Subcutaneous abdominal adipose tissue (tissue), 5 donors: ENCODE data around the gene RETREG3.
A peak's percentile ranks its signal among the peaks of the same experiment; 100 is the strongest.

Source experiments
- H3K27ac ChIP-seq: one replicate; pipeline ENCODE4 v1.7.0; 2013; ENCODE audit warnings: low read depth, mild to moderate bottlenecking, inconsistent platforms, low read length, moderate library complexity
- H3K27me3 ChIP-seq, 5 donors: one replicate each; pipeline ENCODE4 v1.7.0; 2013; ENCODE audit warnings: low read length in 5 of 5, inconsistent platforms in 1 of 5; ENCODE audit not compliant: control insufficient read depth in 5 of 5, insufficient read depth in 4 of 5
- H3K36me3 ChIP-seq, 5 donors: one replicate each; pipeline ENCODE4 v1.7.0; 2013; ENCODE audit warnings: low read length in 5 of 5; ENCODE audit not compliant: control insufficient read depth in 5 of 5, insufficient read depth in 5 of 5
- H3K4me1 ChIP-seq, 5 donors: one replicate each; pipeline ENCODE4 v1.7.0; 2013; ENCODE audit warnings: low read length in 5 of 5, mild to moderate bottlenecking in 3 of 5, moderate library complexity in 1 of 5; ENCODE audit not compliant: control insufficient read depth in 5 of 5, insufficient read depth in 5 of 5
- H3K4me3 ChIP-seq, 5 donors: one replicate each; pipeline ENCODE4 v1.7.0; 2013; ENCODE audit warnings: low read length in 5 of 5, low read depth in 1 of 5
- H3K9ac ChIP-seq, 5 donors: one replicate each; pipeline ENCODE4 v1.7.0; 2013; ENCODE audit warnings: low read length in 5 of 5, mild to moderate bottlenecking in 4 of 5, moderate library complexity in 3 of 5
- H3K9me3 ChIP-seq, 5 donors: one replicate each; pipeline ENCODE4 v1.7.0; 2013; ENCODE audit warnings: low read length in 5 of 5; ENCODE audit not compliant: control insufficient read depth in 5 of 5
- donor health status: healthy.
- donor health status: healthy.
- donor health status: healthy.
- donor health status: healthy.
- donor health status: healthy.

RETREG3 gene

DNA sequence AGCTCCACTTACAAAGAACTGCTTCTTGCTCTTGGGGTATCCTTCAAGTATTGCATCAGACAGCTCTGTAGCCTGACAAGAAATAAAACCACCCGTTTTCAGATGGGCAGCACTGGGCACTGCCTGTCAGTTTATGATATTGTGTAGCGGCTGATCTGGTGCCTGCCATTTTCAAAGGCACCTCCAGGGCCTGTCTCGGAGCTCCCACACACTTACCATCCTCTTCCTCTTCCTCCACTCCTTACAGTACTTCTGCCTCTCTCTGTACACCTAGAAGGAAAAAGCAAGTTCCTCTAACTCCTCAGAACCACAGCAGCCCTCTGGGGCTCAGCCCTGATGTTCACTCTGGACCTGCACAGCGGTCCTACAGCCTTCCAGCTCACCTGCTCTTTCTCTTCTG, 36.1 kb downstream of the RETREG3 start:
- H3K4me3 ChIP-seq, result no peak overlapping the region
- H3K36me3 ChIP-seq, result peaks cover 6 to 74% (median 61%) of the 10 kb centered on the region in 5 donors
- no peak overlapping the region for H3K27ac ChIP-seq
- peak overlapping the region in 1 of 5 donors; percentile 8 for H3K9ac ChIP-seq
- no peaks in the 10 kb centered on the region for H3K27me3 ChIP-seq
- H3K4me1 ChIP-seq, result peaks cover 13 to 47% (median 40%) of the 10 kb centered on the region in 5 donors
- no peaks in the 10 kb centered on the region for H3K9me3 ChIP-seq

- H3K4me1 ChIP-seq, result peaks cover 11 to 45% (median 37%) of the 10 kb centered on the region in 5 donors
- H3K27ac ChIP-seq, result peak overlapping the region; percentile 67
- H3K9ac ChIP-seq, result peak overlapping the region in 2 of 5 donors; percentile 17 to 29
- peaks cover 6 to 74% (median 61%) of the 10 kb centered on the region in 5 donors for H3K36me3 ChIP-seq
- H3K4me3 ChIP-seq, result no peak overlapping the region
- no peaks in the 10 kb centered on the region for H3K9me3 ChIP-seq
- no peaks in the 10 kb centered on the region for H3K27me3 ChIP-seq
Measured at GRCh38 chr17:42571435-42572225, 37.5 kb downstream of the RETREG3 start.

DNA sequence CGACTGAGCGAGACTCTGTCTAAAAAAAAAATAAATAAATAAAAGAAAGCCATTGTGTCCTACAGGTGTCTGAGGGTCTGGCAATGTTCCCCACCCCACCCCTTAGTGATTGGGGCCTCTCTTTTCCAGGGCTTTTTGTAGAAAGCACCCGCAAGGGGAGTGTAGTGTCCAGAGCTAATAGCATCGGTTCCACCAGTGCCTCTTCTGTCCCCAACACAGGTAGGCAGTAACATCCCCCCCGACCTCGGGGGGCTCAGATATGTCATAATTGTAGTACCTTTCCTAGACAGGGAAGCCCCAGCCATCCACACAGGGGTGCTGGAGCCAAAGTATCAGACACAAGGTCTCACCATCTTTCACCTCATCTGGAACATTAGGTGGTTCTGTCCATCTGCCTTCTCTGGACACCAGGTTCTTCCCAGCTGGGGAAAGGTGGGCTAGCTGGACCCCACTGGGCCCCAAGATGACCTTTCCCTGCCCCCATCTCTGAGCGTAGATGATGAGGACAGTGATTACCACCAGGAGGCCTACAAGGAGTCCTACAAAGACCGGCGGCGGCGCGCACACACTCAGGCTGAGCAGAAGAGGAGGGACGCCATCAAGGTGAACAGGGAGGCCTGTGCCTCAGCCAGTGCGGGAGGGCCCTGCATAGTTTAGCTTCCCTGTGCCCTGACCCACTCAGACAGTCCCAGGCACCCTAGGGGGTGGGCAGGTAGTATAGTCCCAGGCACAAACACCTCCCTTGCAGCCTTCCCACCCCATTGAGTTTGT, 40.6 kb downstream of the RETREG3 start:
- H3K9me3 ChIP-seq, result no peaks in the 10 kb centered on the region
- H3K27me3 ChIP-seq, result no peaks in the 10 kb centered on the region
- H3K27ac ChIP-seq, result peak overlapping the region; percentile 26
- peaks cover 14 to 65% (median 54%) of the 10 kb centered on the region in 5 donors for H3K4me1 ChIP-seq
- peak overlapping the region in 2 of 5 donors; percentile 31 to 58 for H3K9ac ChIP-seq
- H3K36me3 ChIP-seq, result peaks cover 0 to 76% (median 64%) of the 10 kb centered on the region in 5 donors
- H3K4me3 ChIP-seq, result no peak overlapping the region

GRCh38 chr17:42566883-42567573, 42.1 kb downstream of the RETREG3 start, which contains the start of gene MLX:
Gene MLX (plus strand): TSS chr17:42567100. CDS start chr17:42567125, 25 bp downstream.
- Histone ChIP-seq H3K4me3 (peak within 1 kb of the TSS; percentile 81 to 90 (median 83)), H3K9ac (peak within 1 kb of the TSS; percentile 76 to 94 (median 89)), H3K27me3 (no peaks in the 10 kb centered on the region), H3K27ac (peak within 1 kb of the TSS; percentile 91), H3K4me1 (peaks cover 19 to 76% (median 64%) of the 10 kb centered on the region in 5 donors), H3K9me3 (no peaks in the 10 kb centered on the region), H3K36me3 (peaks cover 0 to 62% (median 50%) of the 10 kb centered on the region in 5 donors)

DNA sequence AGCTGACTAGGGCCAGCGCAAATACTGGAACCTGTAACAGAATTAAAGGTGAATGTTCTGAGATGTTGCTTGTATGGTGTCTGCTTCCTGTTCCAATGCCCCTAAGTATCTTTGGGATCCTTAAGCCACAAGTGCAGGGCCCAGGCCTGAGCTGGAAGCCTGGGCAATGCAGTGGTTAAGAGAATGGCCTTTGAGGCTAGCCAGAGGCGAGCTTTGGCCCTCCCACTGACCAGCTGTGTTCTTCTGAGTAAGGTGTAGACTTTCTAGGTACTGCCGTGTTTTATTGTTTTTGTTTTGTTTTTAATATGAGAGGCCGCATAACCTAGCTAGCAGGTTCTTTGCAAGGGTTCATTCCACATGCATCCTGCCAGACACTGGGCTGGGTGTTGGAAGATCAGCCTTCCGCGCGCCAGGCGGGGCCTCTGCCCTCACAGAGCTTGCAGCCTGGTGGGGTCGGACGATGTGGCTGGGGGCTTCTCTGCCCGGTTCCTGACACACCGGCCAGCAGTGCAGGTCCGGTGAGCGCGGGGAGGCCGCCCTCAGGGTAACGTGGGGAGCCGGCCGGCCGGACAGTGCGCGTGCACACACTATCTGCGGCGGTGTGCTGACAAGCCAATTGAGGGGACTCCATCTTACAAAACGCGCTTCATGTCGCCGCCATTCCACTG, 42.8 kb downstream of the RETREG3 start:
- peak overlapping the region; percentile 91 for H3K27ac ChIP-seq
- H3K36me3 ChIP-seq, result peaks cover 0 to 55% (median 44%) of the 10 kb centered on the region in 5 donors
- peak overlapping the region in 4 of 5 donors; percentile 82 to 90 (median 84) for H3K4me3 ChIP-seq
- peak overlapping the region; percentile 44 to 94 (median 85) for H3K9ac ChIP-seq
- no peaks in the 10 kb centered on the region for H3K9me3 ChIP-seq
- H3K4me1 ChIP-seq, result peaks cover 13 to 75% (median 63%) of the 10 kb centered on the region in 5 donors
- H3K27me3 ChIP-seq, result no peaks in the 10 kb centered on the region

- Histone ChIP-seq H3K9ac (peak overlapping the region in 4 of 5 donors; percentile 44 to 89 (median 80)), H3K27ac (peak overlapping the region; percentile 91)
Measured at GRCh38 chr17:42565523-42566214, 43.5 kb downstream of the RETREG3 start.

GRCh38 chr17:42564815-42565522, 44.2 kb downstream of the RETREG3 start:
- no peak overlapping the region for H3K4me3 ChIP-seq
- no peaks in the 10 kb centered on the region for H3K27me3 ChIP-seq
- H3K9me3 ChIP-seq, result no peaks in the 10 kb centered on the region
- H3K9ac ChIP-seq, result peak overlapping the region in 1 of 5 donors; percentile 42
- H3K4me1 ChIP-seq, result peaks cover 12 to 72% (median 57%) of the 10 kb centered on the region in 5 donors
- peaks cover 0 to 44% (median 39%) of the 10 kb centered on the region in 5 donors for H3K36me3 ChIP-seq
- H3K27ac ChIP-seq, result peak overlapping the region; percentile 30

More at GRCh38 chr17:42565523-42566214, 43.5 kb downstream of the RETREG3 start:
- H3K36me3 ChIP-seq, result peaks cover 0 to 48% (median 43%) of the 10 kb centered on the region in 5 donors
- no peak overlapping the region for H3K4me3 ChIP-seq
- H3K27me3 ChIP-seq, result no peaks in the 10 kb centered on the region
- no peaks in the 10 kb centered on the region for H3K9me3 ChIP-seq
- peaks cover 12 to 72% (median 58%) of the 10 kb centered on the region in 5 donors for H3K4me1 ChIP-seq

DNA sequence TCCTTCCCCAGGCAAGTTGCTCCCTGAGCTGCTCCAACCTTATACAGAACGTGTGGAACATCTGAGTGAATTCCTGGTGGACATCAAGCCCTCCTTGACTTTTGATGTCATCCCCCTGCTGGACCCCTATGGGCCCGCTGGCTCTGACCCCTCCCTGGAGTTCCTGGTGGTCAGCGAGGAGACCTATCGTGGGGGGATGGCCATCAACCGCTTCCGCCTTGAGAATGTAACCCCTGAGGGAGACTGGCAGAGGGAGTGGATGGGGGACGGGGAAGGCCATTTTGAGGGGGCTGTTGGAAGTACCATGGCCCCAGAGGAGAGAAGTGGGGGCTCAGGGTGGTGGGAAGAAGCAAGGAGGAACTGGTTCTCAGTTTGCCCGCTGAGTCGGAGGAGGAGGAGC, 45.2 kb downstream of the RETREG3 start:
- Histone ChIP-seq H3K9me3 (no peaks in the 10 kb centered on the region), H3K4me1 (peaks cover 12 to 66% (median 57%) of the 10 kb centered on the region in 5 donors), H3K27me3 (no peaks in the 10 kb centered on the region), H3K27ac (peak overlapping the region; percentile 30), H3K36me3 (peaks cover 0 to 34% (median 29%) of the 10 kb centered on the region in 5 donors), H3K4me3 (peak overlapping the region in 1 of 5 donors; percentile 56), H3K9ac (peak overlapping the region in 3 of 5 donors; percentile 42 to 98 (median 98))
